Inflammatory macrophage treated with lipopolysaccharide for 1 hour (primary cell): Measurements from ENCODE around the gene DCDC1.

Experiments used
- DNase-seq, 2 donors: peaks; one replicate each; pipeline ENCODE4 v3.0.0-alpha.2; 2020 to 2022

DCDC1 gene

DNA sequence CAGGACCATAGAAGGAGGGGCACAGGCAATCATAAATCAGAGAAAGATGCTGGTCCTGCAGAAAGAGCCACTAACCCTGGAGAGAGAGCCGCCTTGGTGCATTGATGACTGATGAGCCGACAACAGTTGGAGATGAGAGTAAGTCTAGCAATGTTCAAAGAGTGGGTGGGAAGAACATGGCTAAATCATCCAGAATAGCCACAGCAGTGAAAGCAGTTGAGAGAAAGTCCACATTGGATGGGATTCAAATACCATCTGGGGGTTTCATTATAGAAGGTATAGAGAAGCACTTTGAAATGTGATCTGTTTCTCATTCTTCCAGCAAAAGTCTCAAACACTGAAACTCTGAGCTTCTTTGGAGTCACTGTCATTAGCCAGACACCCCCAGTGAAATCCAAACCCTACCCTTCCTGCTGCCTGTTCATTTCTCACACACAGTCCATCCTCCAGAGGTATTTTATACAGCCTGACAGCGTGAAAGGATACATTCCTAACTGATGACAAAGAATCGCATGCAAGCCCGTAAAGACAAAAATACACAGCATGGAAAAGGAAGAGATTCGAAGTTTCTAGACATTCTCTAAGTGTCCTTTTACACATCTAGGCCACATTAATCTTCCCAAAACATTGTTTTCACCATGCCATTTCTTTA is 480.3 kb downstream of the DCDC1 start:
- no peak for DNase-seq

GRCh38 chr11:30879322-30880005 is 490.1 kb downstream of the DCDC1 start:
- no peak for DNase-seq

DNA sequence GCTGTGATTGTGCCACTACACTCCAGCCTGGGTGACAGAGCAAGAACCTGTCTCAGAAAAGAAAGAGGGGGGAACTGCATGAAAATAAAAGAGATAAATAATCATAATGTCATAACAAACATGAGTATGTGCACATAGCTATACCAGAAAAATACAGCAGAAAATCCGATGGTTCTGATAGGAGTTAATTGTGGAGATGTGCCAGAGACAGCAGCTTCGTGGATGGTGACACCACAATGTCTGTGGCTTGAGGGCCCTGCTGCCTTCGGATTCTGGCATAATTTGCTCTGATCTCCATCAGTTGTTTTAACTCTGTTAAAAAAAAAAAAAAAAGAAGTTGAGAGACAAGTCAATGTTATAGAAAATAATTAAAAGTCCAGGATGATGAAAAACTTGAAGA is 491.1 kb downstream of the DCDC1 start:
- no peak for DNase-seq

DNA sequence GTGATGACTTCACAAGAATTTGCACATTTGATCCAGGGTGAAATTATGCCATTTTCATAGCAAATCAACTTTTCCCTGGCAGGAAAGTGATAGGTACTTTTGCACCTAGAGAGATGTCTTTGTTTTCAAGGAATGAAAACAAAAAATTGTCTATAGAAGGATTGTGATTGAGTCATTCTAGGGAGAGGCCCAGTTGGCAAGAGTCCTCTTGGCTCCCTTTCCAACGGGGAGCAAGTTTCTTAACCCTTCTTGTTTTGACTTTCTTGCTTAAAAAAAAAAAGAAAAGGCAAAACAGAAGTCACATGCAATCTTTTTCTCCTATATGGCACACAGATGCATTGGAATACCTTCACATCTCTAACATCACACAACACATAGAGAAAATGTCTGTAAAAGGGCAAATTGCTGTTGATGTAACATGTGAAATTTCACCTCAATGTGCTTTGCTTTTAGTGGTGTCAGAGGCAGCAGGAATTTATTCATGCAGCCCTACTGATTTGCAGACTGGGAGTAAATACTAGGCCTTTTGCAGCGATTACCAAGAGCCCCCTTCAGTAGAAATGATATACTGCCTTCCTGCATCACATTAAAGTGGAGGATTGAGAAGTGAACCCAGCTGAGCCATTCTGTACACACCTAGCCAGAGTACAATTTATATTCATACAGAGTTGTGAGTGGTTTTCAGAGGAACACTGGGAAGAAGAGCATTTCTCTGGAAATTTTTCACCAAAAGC is 492.7 kb downstream of the DCDC1 start:
- no peak for DNase-seq

DNA sequence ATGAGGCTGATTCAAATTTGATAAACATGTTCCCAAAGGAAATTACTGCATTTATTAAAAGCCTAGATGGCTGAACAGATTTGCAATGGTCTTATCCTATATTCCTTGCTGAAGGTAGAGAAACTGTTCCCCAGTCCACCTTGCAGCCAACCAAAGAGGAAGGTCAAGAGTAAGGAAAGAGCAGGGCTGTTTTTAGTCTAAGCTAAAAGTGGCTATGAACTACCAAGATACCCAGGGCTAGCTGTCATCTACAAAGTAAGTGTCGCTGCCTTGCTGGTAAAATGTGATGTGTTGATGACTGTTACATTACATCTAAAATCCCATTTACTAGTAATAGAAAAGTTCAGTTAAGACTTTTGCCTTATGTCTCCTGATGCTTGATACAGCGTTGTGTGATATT is 493.3 kb downstream of the DCDC1 start:
- DNase-seq, result no peak

- DNase-seq, result no peak
Measured at GRCh38 chr11:30875806-30876205, 493.7 kb downstream of the DCDC1 start.

- DNase-seq, result no peak
Measured at GRCh38 chr11:30873924-30874610, 495.5 kb downstream of the DCDC1 start.

GRCh38 chr11:30868626-30869081 is 500.9 kb downstream of the DCDC1 start:
- no peak for DNase-seq

DNA sequence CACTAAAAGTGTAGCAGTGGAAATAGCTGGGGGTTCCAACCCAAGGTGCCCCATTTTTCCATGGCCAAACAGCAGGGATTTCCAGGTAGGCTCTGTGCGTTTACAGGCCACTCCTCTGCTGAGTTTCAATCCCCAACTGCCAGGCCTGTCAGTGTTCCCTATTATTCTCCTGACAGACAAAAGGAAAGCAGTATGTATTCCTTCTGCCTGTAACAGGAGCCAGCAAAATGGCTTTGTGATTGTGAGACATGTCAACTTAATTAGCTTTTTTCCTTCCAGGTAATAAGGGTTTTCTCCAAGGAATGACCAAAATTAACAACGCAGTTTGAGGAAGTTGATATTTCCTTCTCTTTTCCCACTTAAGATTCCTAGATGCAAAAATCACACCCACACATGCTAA is 506.3 kb downstream of the DCDC1 start:
- no peak for DNase-seq

DNA sequence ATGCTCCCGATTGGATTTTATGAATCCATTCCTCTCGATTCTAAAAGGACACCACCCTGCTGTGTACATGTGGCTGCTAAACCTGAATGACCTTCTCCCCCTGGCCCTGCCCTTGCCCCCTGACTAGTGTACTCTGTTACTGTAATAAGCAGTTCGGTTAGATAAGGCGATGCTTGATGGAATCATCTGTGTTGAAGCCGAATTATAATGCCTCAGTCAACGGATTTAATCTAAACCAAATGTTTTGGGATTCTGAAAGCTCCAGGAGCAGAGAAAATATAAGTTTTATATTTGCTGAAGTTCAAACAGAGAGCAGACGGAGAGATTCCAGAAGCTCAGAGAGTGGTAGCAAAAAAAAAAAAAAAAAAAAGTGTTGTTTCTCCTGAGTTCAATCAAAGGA is 508.0 kb downstream of the DCDC1 start:
- DNase-seq, result no peak

DNA sequence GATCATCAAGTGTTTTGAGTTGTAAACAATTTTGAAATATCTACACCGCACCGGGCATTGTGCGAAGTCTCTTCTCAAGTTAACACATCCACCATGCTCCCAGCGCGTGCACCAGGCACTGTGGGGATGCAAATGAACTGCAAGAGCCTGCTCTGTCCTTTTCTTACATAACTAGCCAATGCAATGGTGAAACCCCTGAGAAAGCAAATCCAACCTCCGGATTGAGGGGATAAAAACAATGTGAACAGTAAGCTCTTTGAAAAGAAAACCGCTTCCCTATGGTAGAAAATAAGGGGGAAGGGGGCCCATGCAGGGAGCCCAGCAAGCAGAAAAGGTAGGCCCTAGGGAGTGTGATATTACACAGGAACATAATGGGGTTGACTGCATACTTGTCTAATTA is 508.5 kb downstream of the DCDC1 start:
- DNase-seq, result no peak

- no peak for DNase-seq
Measured at GRCh38 chr11:30860146-30860545, 509.4 kb downstream of the DCDC1 start.

DNA sequence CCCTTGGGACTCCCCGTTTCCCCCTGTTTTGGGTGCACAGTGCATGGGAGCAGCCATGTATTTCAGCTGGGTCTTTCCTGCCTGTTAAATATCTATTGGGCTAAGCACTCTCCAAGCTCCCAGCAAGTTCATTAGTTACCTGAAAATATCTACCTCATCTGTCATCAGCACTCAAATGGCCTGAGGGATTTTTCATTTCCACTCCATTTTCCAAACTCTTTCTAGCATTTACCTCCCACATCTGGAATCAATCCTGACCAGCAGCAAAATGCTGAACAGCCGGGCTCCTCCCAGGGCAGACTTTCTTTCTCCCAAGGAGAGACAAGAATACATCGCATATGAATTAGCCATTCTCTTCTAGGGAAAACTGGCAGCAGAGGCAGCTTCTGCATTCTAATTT is 509.9 kb downstream of the DCDC1 start:
- no peak for DNase-seq

GRCh38 chr11:30855383-30856006 is 514.0 kb downstream of the DCDC1 start:
- peak in 1 of 2 donors; percentile 2 for DNase-seq

DNA sequence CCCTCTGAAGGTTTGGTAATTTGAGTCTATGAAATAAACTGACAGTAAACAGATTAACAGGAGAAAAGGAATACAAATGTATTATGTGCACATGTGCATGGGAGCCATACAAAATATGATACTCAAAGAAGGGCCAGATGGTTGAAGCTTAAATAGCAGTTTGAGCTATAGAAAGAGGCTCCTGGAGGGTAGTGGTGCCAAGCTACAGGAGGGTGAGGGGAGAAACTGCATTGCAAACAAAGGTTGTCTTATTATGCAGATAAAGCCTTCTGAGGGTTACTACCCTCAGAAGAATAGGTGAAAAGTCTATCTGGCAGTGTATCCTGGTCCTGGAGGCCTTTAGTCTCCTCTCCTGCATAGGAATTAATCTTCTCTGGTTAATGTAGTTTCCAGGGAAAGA is 516.1 kb downstream of the DCDC1 start:
- no peak for DNase-seq

GRCh38 chr11:30852645-30853044 is 516.9 kb downstream of the DCDC1 start:
- no peak for DNase-seq

GRCh38 chr11:30852091-30852490 is 517.4 kb downstream of the DCDC1 start:
- no peak for DNase-seq

DNA sequence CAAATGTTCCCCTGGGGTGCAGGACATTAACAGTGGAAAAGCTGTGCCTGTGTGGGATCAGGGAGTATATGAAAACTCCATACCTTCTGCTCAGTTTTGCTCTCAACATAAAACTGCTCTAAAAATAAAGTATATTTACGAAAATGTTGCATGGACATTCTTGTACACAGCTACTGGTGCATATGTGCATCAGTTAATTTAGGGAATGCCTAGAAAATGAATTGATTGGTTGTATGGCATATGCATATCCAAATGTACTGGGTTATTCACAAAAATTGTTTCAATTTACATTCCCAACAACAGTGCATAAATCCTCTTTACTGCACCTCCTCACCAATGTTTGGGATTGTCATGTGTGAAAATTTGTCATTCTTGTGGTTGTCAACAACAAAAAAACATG is 532.3 kb downstream of the DCDC1 start:
- no peak for DNase-seq

DNA sequence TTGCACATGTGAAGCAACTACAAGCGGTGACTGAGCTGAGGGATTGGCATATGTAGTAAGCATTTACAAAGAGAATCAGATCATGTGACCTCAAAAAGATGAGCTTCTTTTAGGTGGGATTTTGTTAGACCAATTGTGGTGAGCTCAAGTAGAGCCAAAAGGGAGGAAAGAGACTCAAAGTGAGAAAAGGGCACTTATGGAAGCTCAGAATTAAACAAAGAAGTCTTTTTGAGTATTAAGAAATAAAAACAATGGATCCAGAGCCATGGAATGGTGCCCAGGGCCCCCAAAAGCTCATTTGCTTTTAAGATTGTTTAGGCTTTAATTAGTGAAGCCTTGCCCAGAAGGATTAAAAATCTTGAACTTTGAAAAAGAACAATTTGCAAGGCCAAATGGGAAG is 536.7 kb downstream of the DCDC1 start:
- DNase-seq, result no peak

DNA sequence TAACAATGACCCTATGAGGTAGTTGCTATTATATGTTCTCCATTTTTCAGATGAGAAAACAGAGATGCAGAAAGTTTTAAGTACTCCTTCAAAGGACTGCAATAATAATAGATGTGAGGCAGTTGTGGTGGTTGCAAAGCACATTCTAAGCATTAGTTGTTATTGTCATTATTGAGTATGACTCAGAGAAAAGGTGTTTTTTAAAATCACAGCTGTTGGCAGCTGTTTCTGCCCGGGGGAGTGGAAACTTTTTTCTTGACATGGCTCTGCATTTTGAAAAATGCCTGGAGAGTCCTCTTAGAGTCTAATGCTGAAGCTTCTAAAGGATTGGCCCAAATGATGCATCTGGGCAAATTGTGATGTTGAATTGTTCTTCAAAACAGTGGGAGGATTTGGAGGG is 538.9 kb downstream of the DCDC1 start:
- DNase-seq, result no peak

- DNase-seq, result no peak
Measured at GRCh38 chr11:30826911-30827310, 542.6 kb downstream of the DCDC1 start.

DNA sequence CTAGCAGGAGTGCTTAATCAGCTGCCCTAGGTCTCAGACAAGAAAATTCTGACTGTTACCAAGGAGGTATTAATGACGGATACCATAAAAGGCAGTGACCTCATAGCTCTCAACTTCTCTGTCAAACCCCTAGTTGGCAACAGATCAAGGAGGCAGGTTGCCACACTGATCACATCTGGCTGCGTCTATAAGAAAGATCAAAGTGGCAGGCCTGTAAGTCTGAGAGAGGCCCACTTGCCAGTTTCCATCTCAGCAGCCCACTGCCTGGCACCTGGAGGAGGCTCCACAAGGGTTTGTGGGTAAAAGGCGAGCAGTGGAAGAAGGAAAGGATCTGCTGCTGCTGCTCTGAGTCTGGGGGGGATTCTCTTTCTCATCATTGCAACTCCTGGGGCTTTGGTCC is 543.8 kb downstream of the DCDC1 start:
- no peak for DNase-seq

DNA sequence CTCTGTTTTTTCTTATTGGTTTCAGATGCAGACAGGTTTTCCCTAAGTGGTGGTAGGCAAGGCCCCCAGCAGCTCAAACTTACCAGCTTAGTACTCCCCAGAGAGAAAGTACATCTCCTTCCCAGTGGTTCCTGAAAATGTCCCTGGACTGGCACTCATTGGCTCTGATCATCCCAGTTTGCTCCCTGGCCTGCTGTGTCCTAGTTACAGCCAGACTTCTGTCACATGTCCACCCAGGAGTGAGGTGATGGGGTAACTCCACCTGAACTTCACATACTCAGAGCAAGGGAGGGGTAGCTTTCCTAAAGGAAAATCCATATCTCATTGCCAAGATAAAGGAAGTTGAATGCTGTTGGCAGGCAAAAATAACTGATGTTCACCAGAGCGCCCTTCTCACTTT is 546.4 kb downstream of the DCDC1 start:
- DNase-seq, result no peak
